GM18505 (cell line): ENCODE measurements around the gene AMIGO1.

Experiments
- ATAC-seq: cut with Tn5 transposase; IDR thresholded peaks from one replicate; pipeline ENCODE4 v1.9.1; 2021; ENCODE audit not compliant: unreplicated experiment
- POLR2A ChIP-seq: IDR thresholded peaks from 4 replicates; pipeline ENCODE4 v1.6.1; 2011; ENCODE audit warnings: borderline replicate concordance; ENCODE audit not compliant: insufficient read depth, insufficient read length; ENCODE audit errors: extremely low read depth

The AMIGO1 gene

DNA sequence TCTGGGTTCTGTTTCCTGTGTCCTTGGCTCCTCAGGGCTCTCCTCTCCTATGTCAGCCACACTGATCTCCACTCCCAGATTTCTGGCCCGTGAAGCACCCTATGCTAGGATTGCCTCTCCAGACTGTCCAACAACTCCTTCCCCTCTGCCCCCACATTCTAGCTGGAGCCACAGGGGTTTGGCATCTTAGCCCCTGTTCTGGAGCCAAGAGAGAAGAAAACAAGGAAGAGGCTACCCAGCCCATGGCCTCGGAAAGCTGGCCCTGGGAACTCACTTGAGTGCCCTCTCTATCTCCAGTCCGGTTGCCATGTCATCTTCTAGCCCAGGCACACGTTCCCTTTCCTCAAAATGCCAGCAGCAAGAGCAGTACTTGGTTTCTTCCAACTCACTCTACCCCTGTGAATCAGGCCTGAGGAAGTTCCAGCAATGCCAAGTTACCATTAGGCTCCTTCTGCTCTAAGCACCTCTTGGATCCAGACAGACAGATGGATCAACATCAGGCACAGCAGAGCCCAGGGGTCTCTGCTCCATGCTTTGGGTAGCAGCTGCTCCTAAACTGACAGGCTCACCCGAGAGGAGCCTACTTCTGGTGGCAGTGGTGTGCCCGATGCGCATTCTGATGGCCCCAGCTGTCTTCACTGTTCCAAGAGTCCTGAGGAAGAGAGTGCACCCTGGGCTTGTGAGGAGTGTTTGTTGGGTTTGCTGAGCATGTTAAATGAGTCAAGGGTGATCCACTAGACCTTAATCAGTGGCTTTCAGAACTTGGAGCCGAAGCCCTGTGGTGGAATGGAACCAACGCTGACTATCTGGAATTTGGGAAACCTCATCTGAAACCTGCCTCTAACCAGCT lies 18.5 kb upstream of the AMIGO1 start:
- TF ChIP-seq POLR2A = no peak
- no peak for ATAC-seq

DNA sequence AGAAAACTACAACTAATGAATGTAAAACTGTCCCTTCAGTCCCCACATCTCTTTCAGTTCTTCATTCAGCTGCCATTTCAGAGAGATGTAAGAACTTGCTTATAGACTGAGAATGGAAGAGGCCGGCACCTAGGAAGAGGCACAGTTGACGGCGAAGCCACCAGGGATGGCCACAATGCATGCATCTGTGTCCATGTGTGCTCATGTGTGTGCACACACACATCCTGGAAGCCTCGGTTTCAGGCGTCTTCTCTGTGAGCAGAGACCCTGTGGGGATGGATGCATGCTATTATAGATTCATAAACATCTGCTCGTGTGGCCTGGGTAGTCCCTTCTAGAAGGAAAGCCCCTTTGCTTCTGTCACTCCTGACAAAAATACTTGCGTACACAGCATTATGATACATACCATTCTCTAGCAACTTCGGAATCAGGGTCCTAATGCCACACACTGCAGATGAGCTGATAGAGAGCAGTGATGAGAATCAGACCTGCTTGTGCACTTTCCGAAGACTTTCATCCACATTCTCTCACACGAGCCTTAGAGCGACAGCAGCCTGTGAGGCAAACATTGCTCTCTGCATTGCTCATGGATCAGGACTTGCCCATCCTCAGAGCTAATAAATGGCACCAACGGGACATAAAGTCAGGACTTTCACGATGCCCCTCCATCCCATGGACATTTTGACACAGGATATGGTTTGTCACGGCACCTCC lies 17.7 kb upstream of the AMIGO1 start:
- no peak for ATAC-seq
- no peak for TF ChIP-seq POLR2A

DNA sequence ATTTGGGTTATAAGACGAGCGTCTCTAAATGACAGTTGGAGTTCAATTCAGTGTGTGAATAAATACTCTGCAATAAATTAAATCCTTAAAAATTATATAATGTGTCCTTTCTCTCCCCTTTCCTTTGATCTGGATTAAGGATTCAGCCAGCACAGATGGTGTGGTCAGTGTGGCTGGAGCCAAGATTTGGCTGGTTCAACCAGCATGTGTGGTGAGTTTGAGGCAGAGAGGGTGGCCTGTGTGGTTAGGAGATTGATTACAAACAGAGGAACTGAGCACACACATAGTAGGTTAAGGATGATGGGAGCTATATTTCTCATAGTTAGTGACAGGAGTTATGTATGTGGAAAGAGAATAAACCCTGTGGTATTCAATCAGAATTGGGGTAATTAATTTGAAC lies 14.2 kb upstream of the AMIGO1 start:
- no peak for ATAC-seq

DNA sequence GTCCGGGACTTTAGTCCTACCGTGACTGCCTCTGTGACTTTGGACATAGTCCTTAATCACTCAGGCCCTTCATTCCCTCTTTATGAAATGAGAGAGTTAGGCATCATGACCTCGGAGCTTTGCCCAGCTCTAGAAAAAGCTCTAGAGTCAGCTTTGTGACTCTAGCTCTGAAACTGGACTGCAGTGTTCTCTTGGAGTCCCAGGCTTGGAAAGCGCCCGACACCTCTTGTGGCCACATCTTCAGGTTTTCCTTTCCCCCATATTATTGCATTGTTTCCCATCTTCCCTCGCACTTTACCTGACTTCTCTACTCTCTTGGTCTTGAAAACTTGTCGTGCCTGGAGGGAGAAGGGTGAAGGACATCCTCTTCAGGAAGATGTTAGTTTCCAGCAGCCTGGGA lies 12.5 kb upstream of the AMIGO1 start:
- TF ChIP-seq POLR2A = no peak
- no peak for ATAC-seq

More for the DNA sequence above, 14.2 kb upstream of the AMIGO1 start:
- no peak for TF ChIP-seq POLR2A

DNA sequence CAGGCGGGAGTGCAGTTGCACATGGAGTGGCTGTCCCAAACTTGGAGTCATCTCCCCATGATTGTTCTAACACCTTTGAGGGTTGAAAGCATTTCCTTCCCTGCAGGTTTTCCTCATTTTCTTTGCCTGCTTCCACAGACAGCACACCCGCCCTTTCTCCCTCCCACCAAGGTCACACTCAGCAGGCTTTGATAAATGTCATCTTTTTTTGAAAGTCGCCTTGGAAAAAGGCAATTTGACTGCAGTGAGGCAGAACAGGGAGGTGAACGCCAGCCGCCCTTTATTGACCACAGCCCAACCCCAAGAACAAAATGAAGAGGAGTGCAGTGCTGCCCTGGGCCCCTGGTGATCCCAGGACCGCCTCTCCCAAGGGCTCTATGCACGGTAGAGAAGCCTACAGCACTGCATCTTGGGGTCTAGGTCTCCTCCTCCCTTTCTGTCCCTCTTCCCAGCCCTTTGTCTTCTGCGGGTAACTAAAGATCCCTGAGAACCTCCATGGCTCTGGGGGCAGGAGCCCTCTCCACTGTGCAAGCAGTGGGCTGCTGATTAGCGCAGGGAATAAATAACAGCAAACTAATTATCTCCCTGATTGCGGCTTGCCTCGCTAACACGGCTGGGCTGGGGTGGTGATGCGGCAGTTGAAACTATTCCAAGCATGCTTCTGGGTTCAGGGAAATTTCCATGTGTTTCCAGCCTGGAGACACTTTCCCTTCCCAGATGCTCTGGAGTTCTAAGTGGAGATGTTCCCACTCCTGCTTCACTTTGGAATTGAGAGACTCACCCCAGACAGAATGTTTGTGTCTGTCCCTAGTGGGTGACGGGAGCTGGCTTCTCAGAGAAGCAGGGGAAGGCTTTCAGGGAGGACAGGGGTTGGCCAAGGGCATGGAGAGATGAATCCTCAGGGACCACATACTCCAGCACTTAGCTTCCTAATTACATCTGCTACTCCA lies 11.8 kb upstream of the AMIGO1 start:
- ATAC-seq = no peak
- no peak for TF ChIP-seq POLR2A

DNA sequence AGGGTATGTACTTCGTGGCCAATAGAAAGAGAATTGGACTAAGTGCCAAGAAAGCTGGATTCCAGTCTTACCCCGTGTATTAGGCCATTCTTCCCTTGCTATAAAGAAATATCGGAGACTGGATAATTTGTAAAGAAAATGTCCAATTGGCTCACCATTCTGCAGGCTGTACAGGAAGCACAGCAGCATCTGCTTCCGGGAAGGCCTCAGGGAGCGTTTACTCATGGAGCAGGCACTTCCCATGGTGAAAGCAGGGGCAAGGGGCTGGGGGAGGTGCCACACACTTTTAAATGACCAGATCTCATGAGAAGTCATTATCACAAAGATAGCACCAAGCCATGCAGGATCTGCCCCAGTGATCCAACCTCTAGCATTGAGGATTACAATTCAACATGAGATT lies 7.8 kb upstream of the AMIGO1 start:
- ATAC-seq = no peak
- TF ChIP-seq POLR2A = no peak

- no peak for TF ChIP-seq POLR2A
- ATAC-seq = no peak
Measured at GRCh38 chr1:109516872-109517271, 7.3 kb upstream of the AMIGO1 start.

GRCh38 chr1:109514846-109515245 lies 5.3 kb upstream of the AMIGO1 start:
- no peak for ATAC-seq
- TF ChIP-seq POLR2A = no peak

DNA sequence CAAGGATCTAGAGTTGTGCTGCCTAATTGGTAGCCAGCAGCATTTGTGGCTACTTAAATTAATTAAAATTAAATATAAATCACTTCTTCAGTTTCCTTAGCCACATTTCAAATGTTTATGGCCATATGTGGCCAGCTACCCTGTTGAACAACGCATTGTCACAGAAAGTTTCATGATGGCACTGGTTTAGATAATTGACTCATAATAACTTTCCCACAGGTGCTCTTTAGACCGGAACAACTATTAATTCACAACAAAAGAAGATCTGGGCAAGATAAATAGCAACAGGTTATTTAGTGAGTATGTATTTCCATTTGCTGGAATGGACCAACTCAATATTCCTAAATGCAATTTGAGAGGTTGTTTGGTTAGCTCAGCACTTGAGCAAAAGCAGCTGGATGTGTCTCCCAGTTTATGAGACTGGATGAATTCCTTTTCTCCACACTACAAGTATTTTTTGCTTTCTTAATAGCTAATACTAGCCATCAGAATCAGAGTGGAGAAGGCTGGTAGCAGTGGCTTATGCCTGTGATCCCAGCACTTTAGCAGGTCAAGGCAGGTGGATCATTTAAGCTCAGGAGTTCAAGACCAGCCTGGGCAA lies 3.7 kb upstream of the AMIGO1 start:
- no peak for TF ChIP-seq POLR2A
- no peak for ATAC-seq

- no peak for TF ChIP-seq POLR2A
- no peak for ATAC-seq
Measured at GRCh38 chr1:109508873-109509175, 703 bp downstream of the AMIGO1 start.

GRCh38 chr1:109508001-109508872 lies 1.3 kb downstream of the AMIGO1 start:
- no peak for ATAC-seq
- no peak for TF ChIP-seq POLR2A

DNA sequence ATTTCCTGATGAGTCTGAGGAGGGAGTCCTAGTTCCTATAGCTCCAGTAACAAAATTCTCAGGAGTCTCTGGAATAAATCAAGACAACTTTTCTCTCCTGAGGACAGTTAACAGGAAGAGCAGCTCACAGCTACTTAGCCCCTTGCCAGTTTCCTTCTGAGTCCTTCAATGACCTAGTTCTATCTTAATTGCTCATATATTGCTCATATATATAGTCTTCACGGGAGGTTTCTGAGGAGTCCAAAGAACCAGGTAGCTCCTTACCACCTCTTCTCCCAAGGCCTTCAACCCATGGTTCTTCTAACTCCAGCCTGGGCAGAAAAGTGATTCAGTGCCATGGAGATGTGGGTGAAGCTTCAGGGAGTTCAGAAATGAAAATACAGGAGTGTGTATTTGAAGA lies 4.6 kb downstream of the AMIGO1 start:
- TF ChIP-seq POLR2A = no peak
- ATAC-seq = no peak
